Activated CD8-positive, alpha-beta memory T cell treated with anti-CD3 and anti-CD28 coated beads, Interleukin-2, amount 10 ng/mL, durations not matched to agents 7 days and 5 days (primary cell): ENCODE data around the gene RBBP6. TPM values are rescaled to one million over a fixed set of nuclear protein-coding genes. Genes with fewer than 3 reads are reported as not detected.

Experiments
- ATAC-seq: fragments of 150-1000 bp; cut with Tn5 transposase; one replicate; pipeline ENCODE4 v1.10.0; 2021; ENCODE audit warnings: moderate library complexity
- CTCF ChIA-PET: fragments of 350-600 bp; sonication (Branson Sonifier 250); formaldehyde crosslinking; loops from one replicate; lab custom pipeline; 2021; ENCODE audit warnings: antibody characterized with exemption; lab: Charles Lee
- DNase-seq: peaks from one replicate; pipeline ENCODE4 v3.0.0-alpha.2; 2020
- H3K27ac Mint-ChIP-seq: one replicate; pipeline ENCODE4 v1.8.0; 2021; ENCODE audit warnings: mild to moderate bottlenecking, mixed read lengths
- H3K27me3 Mint-ChIP-seq: one replicate; pipeline ENCODE4 v1.8.0; 2021; ENCODE audit warnings: mixed read lengths
- H3K36me3 Mint-ChIP-seq: one replicate; pipeline ENCODE4 v1.8.0; 2021; ENCODE audit warnings: mild to moderate bottlenecking, mixed read lengths
- H3K4me1 Mint-ChIP-seq: one replicate; pipeline ENCODE4 v1.8.0; 2021; ENCODE audit warnings: mixed read lengths
- H3K4me3 Mint-ChIP-seq: one replicate; pipeline ENCODE4 v1.8.0; 2021; ENCODE audit warnings: mild to moderate bottlenecking, moderate library complexity, mixed read lengths
- H3K9me3 Mint-ChIP-seq: one replicate; pipeline ENCODE4 v1.8.0; 2022; ENCODE audit warnings: low read depth, mixed read lengths
- total RNA-seq, 2 experiments: library from RNA; stranded (reverse); gene quantifications; one replicate each; pipeline ENCODE4 v1.2.3, GENCODE V29; 2021

RBBP6 gene
- total RNA-seq, 2 experiments from 2014 or later: 60.4 to 72.4 TPM

- H3K27me3 Mint-ChIP-seq: no peaks in the 10 kb centered on the region
- peaks cover 1% of the 10 kb centered on the region for H3K4me1 Mint-ChIP-seq
Observed at GRCh38 chr16:24531166-24531565, 8.2 kb upstream of the RBBP6 start.

DNA sequence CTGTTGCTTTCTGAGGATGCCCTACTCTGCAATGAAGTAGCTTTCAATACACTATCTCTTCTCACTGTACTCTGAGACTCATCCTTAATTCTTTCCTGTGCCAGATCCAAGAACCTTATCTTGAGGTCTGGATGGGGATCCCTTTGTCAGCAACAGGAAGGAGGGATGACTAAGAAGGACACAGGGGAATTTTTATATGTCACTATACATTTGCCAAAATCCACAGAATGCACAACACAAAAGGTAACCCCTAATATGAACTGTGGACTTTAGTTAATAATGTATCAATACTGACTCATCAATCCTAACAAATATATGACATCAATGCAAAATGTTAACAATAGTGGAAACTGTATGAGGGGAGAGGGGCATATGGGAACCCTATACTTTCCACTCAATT lies 4.7 kb upstream of the RBBP6 start:
- Mint-ChIP-seq H3K27me3 (no peaks in the 10 kb centered on the region), H3K9me3 (no peaks in the 10 kb centered on the region), H3K36me3 (peaks cover 2% of the 10 kb centered on the region), H3K27ac (no peak overlapping the region), H3K4me1 (peaks cover 12% of the 10 kb centered on the region), H3K4me3 (no peak overlapping the region)
- DNase-seq: no peak
- CTCF ChIA-PET: interaction anchor here (0.9 to 1.3 kb wide), 3 partner anchors 15 to 32 kb away, joined by 3 to 5 read pairs (median 4); no protein-coding TSS in a partner anchor
- ATAC-seq: no peak

More at GRCh38 chr16:24531166-24531565, 8.2 kb upstream of the RBBP6 start:
- no peaks in the 10 kb centered on the region for H3K9me3 Mint-ChIP-seq
- H3K27ac Mint-ChIP-seq: no peak overlapping the region
- no peak for ATAC-seq
- no peaks in the 10 kb centered on the region for H3K36me3 Mint-ChIP-seq
- H3K4me3 Mint-ChIP-seq: no peak overlapping the region
- CTCF ChIA-PET: interaction anchor here (1.5 kb wide), 1 partner anchor 26 kb away, joined by 4 read pairs; no protein-coding TSS in a partner anchor
- no peak for DNase-seq

DNA sequence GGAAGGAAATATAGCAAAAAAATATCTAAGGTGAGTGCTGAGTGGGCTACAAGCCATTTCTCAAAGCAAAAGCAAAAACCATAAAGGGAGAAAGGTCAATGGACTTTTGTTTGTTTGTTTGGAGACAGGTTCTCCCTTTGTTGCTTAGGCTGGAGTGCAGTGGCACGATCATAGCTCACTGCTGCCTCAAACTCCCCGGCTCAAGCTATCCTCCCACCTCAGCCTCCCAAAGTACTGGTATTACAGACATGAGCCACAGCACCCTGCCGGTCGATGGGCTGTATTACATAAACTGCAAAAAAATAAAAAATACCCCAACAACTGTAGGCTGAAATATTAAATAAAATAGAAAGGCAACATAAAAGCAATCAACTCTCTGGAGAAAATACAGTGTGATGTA lies 3.5 kb upstream of the RBBP6 start:
- peaks cover 8% of the 10 kb centered on the region for H3K36me3 Mint-ChIP-seq
- no peak overlapping the region for H3K4me3 Mint-ChIP-seq
- CTCF ChIA-PET: interaction anchor here (2.4 kb wide), 1 partner anchor 19 kb away, joined by 12 read pairs; no protein-coding TSS in a partner anchor
- H3K27me3 Mint-ChIP-seq: no peaks in the 10 kb centered on the region
- H3K4me1 Mint-ChIP-seq: peaks cover 12% of the 10 kb centered on the region
- no peaks in the 10 kb centered on the region for H3K9me3 Mint-ChIP-seq
- no peak for DNase-seq
- no peak overlapping the region for H3K27ac Mint-ChIP-seq
- no peak for ATAC-seq

- Mint-ChIP-seq H3K27me3 (no peaks in the 10 kb centered on the region), H3K27ac (no peak overlapping the region), H3K4me1 (peaks cover 12% of the 10 kb centered on the region), H3K9me3 (no peaks in the 10 kb centered on the region), H3K4me3 (no peak overlapping the region), H3K36me3 (peaks cover 16% of the 10 kb centered on the region)
- CTCF ChIA-PET: interaction anchor here (0.7 to 2.4 kb wide), 3 partner anchors 20 to 822 kb away, joined by 3 to 12 read pairs (median 3); no protein-coding TSS in a partner anchor
- ATAC-seq: no peak
- no peak for DNase-seq
Observed at GRCh38 chr16:24536671-24537070, 2.7 kb upstream of the RBBP6 start.

DNA sequence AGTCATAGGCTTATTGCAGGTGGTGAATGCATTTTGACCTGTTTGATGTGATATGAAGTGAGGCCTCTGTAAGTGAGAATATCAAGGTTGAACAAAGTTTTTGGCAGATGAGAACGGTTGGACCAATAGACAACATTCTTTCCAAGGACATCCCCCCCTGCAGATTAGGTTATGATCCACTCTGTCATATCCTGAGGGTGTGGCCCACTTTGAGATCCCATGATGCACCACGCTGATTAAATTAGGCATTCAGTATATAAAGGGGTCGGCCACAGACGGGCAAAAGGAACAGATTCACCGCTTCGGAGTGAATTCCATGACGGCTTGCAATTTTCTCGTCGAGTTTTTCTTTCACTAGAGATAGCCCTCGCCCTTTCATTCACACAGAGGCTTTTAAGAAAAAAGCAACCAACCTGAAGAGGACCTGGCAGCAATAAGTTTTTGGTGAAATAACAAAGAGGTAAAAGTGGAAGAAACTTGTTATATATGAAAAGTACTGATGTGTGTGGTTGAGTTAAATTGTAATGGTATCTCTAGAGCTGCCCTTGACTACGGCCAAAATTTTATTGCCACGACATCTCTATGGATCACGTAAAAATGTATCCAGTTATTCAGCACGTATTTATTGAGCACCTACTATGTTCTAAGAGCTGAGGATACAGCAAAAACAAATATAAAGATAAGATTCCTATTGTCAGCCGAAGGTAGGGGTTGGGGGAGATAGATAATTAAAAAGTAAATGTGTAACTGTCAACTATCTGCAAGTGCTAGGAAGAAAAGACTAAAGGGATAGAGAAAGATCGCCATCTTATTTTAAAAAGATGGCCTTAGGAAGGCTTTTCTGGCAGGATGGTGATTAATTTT lies 1.7 kb upstream of the RBBP6 start:
- CTCF ChIA-PET: interaction anchor here (0.9 to 2.4 kb wide), 3 partner anchors 13 to 734 kb away, joined by 3 to 12 read pairs (median 5); no protein-coding TSS in a partner anchor
- peaks cover 24% of the 10 kb centered on the region for H3K36me3 Mint-ChIP-seq
- DNase-seq (no peak), ATAC-seq (no peak)
- H3K9me3 Mint-ChIP-seq: no peaks in the 10 kb centered on the region
- H3K4me1 Mint-ChIP-seq: peaks cover 18% of the 10 kb centered on the region
- H3K27me3 Mint-ChIP-seq: no peaks in the 10 kb centered on the region
- peak overlapping the region; percentile 28 for H3K27ac Mint-ChIP-seq
- H3K4me3 Mint-ChIP-seq: no peak overlapping the region

GRCh38 chr16:24538756-24539294 lies 541 bp upstream of the RBBP6 start:
- peak overlapping the region; percentile 100 for H3K27ac Mint-ChIP-seq
- no peak for DNase-seq
- peak overlapping the region; percentile 95 for H3K4me3 Mint-ChIP-seq
- no peaks in the 10 kb centered on the region for H3K27me3 Mint-ChIP-seq
- peak; percentile 18 for ATAC-seq
- no peaks in the 10 kb centered on the region for H3K9me3 Mint-ChIP-seq
- peaks cover 26% of the 10 kb centered on the region for H3K4me1 Mint-ChIP-seq
- peaks cover 28% of the 10 kb centered on the region for H3K36me3 Mint-ChIP-seq
- CTCF ChIA-PET: interaction anchor here (0.8 to 2.5 kb wide), 6 partner anchors 11 to 735 kb away, joined by 3 to 6 read pairs (median 4); no protein-coding TSS in a partner anchor

GRCh38 chr16:24539850-24540601 lies 660 bp downstream of the RBBP6 start:
- Mint-ChIP-seq H3K4me1 (peaks cover 36% of the 10 kb centered on the region), H3K4me3 (peak overlapping the region; percentile 95), H3K27me3 (no peaks in the 10 kb centered on the region), H3K9me3 (no peaks in the 10 kb centered on the region), H3K36me3 (peaks cover 33% of the 10 kb centered on the region), H3K27ac (peak overlapping the region; percentile 100)
- ATAC-seq (peak; percentile 47), DNase-seq (peak; percentile 71)
- CTCF ChIA-PET: interaction anchor here (0.6 to 2.5 kb wide), 4 partner anchors 12 to 509 kb away, joined by 3 to 6 read pairs (median 4); no protein-coding TSS in a partner anchor

- peak; percentile 13 for ATAC-seq
- CTCF ChIA-PET: interaction anchor here (0.5 to 2.5 kb wide), 6 partner anchors 12 to 508 kb away, joined by 3 to 6 read pairs (median 4); no protein-coding TSS in a partner anchor
- peak overlapping the region; percentile 96 for H3K27ac Mint-ChIP-seq
- H3K27me3 Mint-ChIP-seq: no peaks in the 10 kb centered on the region
- peaks cover 38% of the 10 kb centered on the region for H3K36me3 Mint-ChIP-seq
- DNase-seq: peak; percentile 56
- peak overlapping the region; percentile 95 for H3K4me3 Mint-ChIP-seq
- peaks cover 43% of the 10 kb centered on the region for H3K4me1 Mint-ChIP-seq
- no peaks in the 10 kb centered on the region for H3K9me3 Mint-ChIP-seq
Observed at GRCh38 chr16:24540602-24541210, 1.3 kb downstream of the RBBP6 start.

GRCh38 chr16:24541233-24541933 lies 2.0 kb downstream of the RBBP6 start:
- Mint-ChIP-seq H3K27ac (peak overlapping the region; percentile 96), H3K4me1 (peaks cover 45% of the 10 kb centered on the region), H3K27me3 (no peaks in the 10 kb centered on the region), H3K9me3 (no peaks in the 10 kb centered on the region), H3K4me3 (peak overlapping the region; percentile 95), H3K36me3 (peaks cover 40% of the 10 kb centered on the region)
- ATAC-seq (no peak), DNase-seq (no peak)
- CTCF ChIA-PET: interaction anchor here (0.5 to 1.3 kb wide), 5 partner anchors 9 to 507 kb away, joined by 3 to 4 read pairs (median 3); no protein-coding TSS in a partner anchor

GRCh38 chr16:24543949-24544348 lies 4.6 kb downstream of the RBBP6 start:
- CTCF ChIA-PET: interaction anchor here (0.5 kb wide), 1 partner anchor 9 kb away, joined by 3 read pairs; no protein-coding TSS in a partner anchor
- DNase-seq (no peak), ATAC-seq (no peak)
- H3K4me1 Mint-ChIP-seq: peaks cover 44% of the 10 kb centered on the region
- peaks cover 56% of the 10 kb centered on the region for H3K36me3 Mint-ChIP-seq
- H3K27me3 Mint-ChIP-seq: no peaks in the 10 kb centered on the region
- H3K27ac Mint-ChIP-seq: no peak overlapping the region
- peak overlapping the region; percentile 42 for H3K4me3 Mint-ChIP-seq
- no peaks in the 10 kb centered on the region for H3K9me3 Mint-ChIP-seq

DNA sequence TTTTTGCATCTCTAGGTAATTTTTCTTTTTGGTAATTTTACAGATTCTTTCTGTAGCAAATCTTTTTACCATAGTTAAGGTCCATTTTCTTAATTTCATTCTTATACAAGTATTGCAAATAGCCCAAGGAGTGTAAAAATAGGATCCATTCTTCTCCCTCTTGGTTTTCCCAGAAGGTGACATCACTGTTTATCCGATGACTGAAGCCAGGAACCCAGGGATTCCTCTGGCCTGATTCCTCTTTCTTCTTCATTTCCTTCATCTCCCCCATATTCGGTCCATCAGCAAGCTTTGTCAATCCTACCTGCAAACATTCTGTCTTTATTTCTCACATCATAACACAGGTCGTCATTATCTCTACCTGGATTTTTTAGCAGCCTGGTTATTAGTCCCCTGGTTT lies 5.3 kb downstream of the RBBP6 start:
- no peaks in the 10 kb centered on the region for H3K27me3 Mint-ChIP-seq
- peaks cover 61% of the 10 kb centered on the region for H3K36me3 Mint-ChIP-seq
- no peak overlapping the region for H3K4me3 Mint-ChIP-seq
- CTCF ChIA-PET: no interaction called here
- peak overlapping the region; percentile 17 for H3K27ac Mint-ChIP-seq
- H3K4me1 Mint-ChIP-seq: peaks cover 50% of the 10 kb centered on the region
- ATAC-seq: no peak
- H3K9me3 Mint-ChIP-seq: no peaks in the 10 kb centered on the region
- DNase-seq: no peak

GRCh38 chr16:24550295-24550694 lies 10.9 kb downstream of the RBBP6 start:
- Mint-ChIP-seq H3K9me3 (no peaks in the 10 kb centered on the region), H3K27me3 (no peaks in the 10 kb centered on the region), H3K27ac (no peak overlapping the region), H3K4me3 (no peak overlapping the region), H3K36me3 (peaks cover 54% of the 10 kb centered on the region), H3K4me1 (peaks cover 30% of the 10 kb centered on the region)
- CTCF ChIA-PET: interaction anchor here (1.6 to 2.3 kb wide), 2 partner anchors 8 to 33 kb away, joined by 4 to 7 read pairs; no protein-coding TSS in a partner anchor
- DNase-seq: no peak
- ATAC-seq: no peak
